Measurements from ENCODE around the gene CNN1.

- TF ChIP-seq CTCF (conservative IDR thresholded peaks at IDR 0.05 in 1 of 2, IDR thresholded peaks at IDR 0.05 in 1 of 2; ENCODE audit: extremely low read depth in 1 of 2, insufficient read depth in 1 of 2, low read depth in 1 of 2, low read length in 2 of 2) (no peak), EZH2 (IDR thresholded peaks at IDR 0.05; ENCODE audit: borderline replicate concordance, low read length) (no peak)
Observed at GRCh38 chr19:11504502-11505031, 34.1 kb upstream of the CNN1 start.
